Left lung (tissue), 14 donors: ENCODE results near the gene CD302. TPM values are rescaled to one million over a fixed set of nuclear protein-coding genes. Genes with fewer than 3 reads are reported as not detected.

Experiments used
- ATAC-seq: fragments of 200-7000 bp; cut with Tn5 transposase; one replicate; pipeline ENCODE4 v1.9.1; 2020; ENCODE audit warnings: moderate library complexity
- DNase-seq, 4 donors: peaks; one replicate each; pipeline ENCODE4 v3.0.0-alpha.2; 2013 to 2020
- H3K27ac ChIP-seq, 2 donors: fragments of 200-600 bp; sonication (generic) in 1 of 2; one replicate each; pipeline versions ENCODE4 v1.5.0 to v1.8.0; 2020 to 2021
- H3K27me3 ChIP-seq, 2 donors: fragments of 200-600 bp; sonication (generic) in 1 of 2; one replicate each; pipeline versions ENCODE4 v1.5.0 to v1.8.0; 2020 to 2021
- H3K36me3 ChIP-seq, 2 donors: fragments of 200-600 bp; sonication (generic) in 1 of 2; one replicate each; pipeline versions ENCODE4 v1.5.0 to v1.8.0; 2020 to 2021
- H3K4me1 ChIP-seq, 2 donors: fragments of 200-600 bp; one replicate each; pipeline ENCODE4 v1.8.0; 2021
- H3K4me3 ChIP-seq, 2 donors: fragments of 200-600 bp; sonication (generic) in 1 of 2; one replicate each; pipeline versions ENCODE4 v1.5.0 to v1.8.0; 2020 to 2021; ENCODE audit warnings: mild to moderate bottlenecking in 1 of 2
- H3K9me3 ChIP-seq, 2 donors: fragments of 200-600 bp; sonication (generic) in 1 of 2; one replicate each; pipeline versions ENCODE4 v1.5.0 to v1.8.0; 2020 to 2021
- intact Hi-C, 2 donors: fragments of 100-400 bp; cut with DNase I; formaldehyde crosslinking; loops; one replicate each; pipeline versions ENCODE4 v1.11.2 to v1.14.2; 2022
- long read RNA-seq, 12 donors: library from polyadenylated mRNA in 2 of 12; unstranded in 2 of 12; transcript quantifications; one replicate each; pipeline ENCODE4 v2.0.0 and lab custom pipeline, GENCODE V29; 2019 to 2026
- polyA plus RNA-seq, 6 donors: library from polyadenylated mRNA; unstranded; fragments of 120-200 nt; gene quantifications; one replicate each; pipeline ENCODE4 v1.2.1, GENCODE V29; 2013; ENCODE audit not compliant: insufficient read length in 6 of 6
- total RNA-seq, 2 donors: library from RNA; stranded (reverse); fragmentation: NEBNext Ultra II Directional; extraction: Animal tissue kit (Norgen Biotek cat#: 25700); gene quantifications; one replicate each; pipeline ENCODE4 v1.2.1, GENCODE V29; 2021
- TF ChIP-seq, protein P1 (sequence below), 2 donors: fragments of 200-600 bp; sonication (generic) in 1 of 2; IDR thresholded peaks; one replicate each; pipeline versions ENCODE4 v1.5.0 to v1.8.0; 2021; ENCODE audit warnings: antibody characterized with exemption in 2 of 2
- donor health status: DM: no; HTN: yes; CAD: no.
- donor health status: DM: no; HTN: no; CAD: no.

CD302 gene, protein sequence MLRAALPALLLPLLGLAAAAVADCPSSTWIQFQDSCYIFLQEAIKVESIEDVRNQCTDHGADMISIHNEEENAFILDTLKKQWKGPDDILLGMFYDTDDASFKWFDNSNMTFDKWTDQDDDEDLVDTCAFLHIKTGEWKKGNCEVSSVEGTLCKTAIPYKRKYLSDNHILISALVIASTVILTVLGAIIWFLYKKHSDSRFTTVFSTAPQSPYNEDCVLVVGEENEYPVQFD
- total RNA-seq (10 to 100 TPM; 51.5 to 55.8 TPM), polyA plus RNA-seq (10 to 100 TPM; 50.0 to 64.8 (median 55.8) TPM)
- long read RNA-seq, donor 1, transcript CD302-201 (6 exons, 3,741 nt) = major isoform, 41 of 53 reads
- long read RNA-seq, donor 1, partial matches to known transcripts = 0 of 53 reads
- long read RNA-seq, donor 1, other reads (novel, unspliced or antisense) = 9 of 53 reads
- long read RNA-seq, donor 2, transcript CD302-201 (6 exons, 3,741 nt) = major isoform, 19 of 34 reads
- long read RNA-seq, donor 2, partial matches to known transcripts = 11 of 34 reads
- long read RNA-seq, donor 2, other reads (novel, unspliced or antisense) = 0 of 34 reads
- long read RNA-seq, donor 3, transcript CD302-201 (6 exons, 3,741 nt) = major isoform, 5 of 6 reads
- long read RNA-seq, donor 3, partial matches to known transcripts = 0 of 6 reads
- long read RNA-seq, donor 3, other reads (novel, unspliced or antisense) = 0 of 6 reads
- long read RNA-seq, donor 4, partial matches to known transcripts = 12 of 17 reads
- long read RNA-seq, donor 4, other reads (novel, unspliced or antisense) = 0 of 17 reads
- long read RNA-seq, donor 5, transcript CD302-201 (6 exons, 3,741 nt) = major isoform, 26 of 35 reads
- long read RNA-seq, donor 5, partial matches to known transcripts = 5 of 35 reads
- long read RNA-seq, donor 5, other reads (novel, unspliced or antisense) = 0 of 35 reads
- long read RNA-seq, donor 6, transcript CD302-201 (6 exons, 3,741 nt) = major isoform, 19 of 21 reads
- long read RNA-seq, donor 6, partial matches to known transcripts = 0 of 21 reads
- long read RNA-seq, donor 6, other reads (novel, unspliced or antisense) = 0 of 21 reads
- long read RNA-seq, donor 7, transcript CD302-201 (6 exons, 3,741 nt) = major isoform, 8 of 9 reads
- long read RNA-seq, donor 7, partial matches to known transcripts = 0 of 9 reads
- long read RNA-seq, donor 7, other reads (novel, unspliced or antisense) = 0 of 9 reads
- long read RNA-seq, donor 8, transcript CD302-201 (6 exons, 3,741 nt) = major isoform, 17 of 18 reads
- long read RNA-seq, donor 8, partial matches to known transcripts = 0 of 18 reads
- long read RNA-seq, donor 8, other reads (novel, unspliced or antisense) = 0 of 18 reads
- long read RNA-seq, donor 9 = 0 reads
- long read RNA-seq, donor 10, transcript CD302-201 (6 exons, 3,741 nt) = major isoform, 8 of 13 reads
- long read RNA-seq, donor 10, partial matches to known transcripts = 2 of 13 reads
- long read RNA-seq, donor 10, other reads (novel, unspliced or antisense) = 3 of 13 reads
- long read RNA-seq, donor 11, transcript CD302-201 (6 exons, 3,741 nt) = major isoform, 5 of 5 reads
- long read RNA-seq, donor 11, partial matches to known transcripts = 0 of 5 reads
- long read RNA-seq, donor 11, other reads (novel, unspliced or antisense) = 0 of 5 reads
- long read RNA-seq, donor 12, transcript CD302-201 (6 exons, 3,741 nt) = major isoform, 15 of 19 reads
- long read RNA-seq, donor 12, partial matches to known transcripts = 0 of 19 reads
- long read RNA-seq, donor 12, other reads (novel, unspliced or antisense) = 0 of 19 reads

DNA sequence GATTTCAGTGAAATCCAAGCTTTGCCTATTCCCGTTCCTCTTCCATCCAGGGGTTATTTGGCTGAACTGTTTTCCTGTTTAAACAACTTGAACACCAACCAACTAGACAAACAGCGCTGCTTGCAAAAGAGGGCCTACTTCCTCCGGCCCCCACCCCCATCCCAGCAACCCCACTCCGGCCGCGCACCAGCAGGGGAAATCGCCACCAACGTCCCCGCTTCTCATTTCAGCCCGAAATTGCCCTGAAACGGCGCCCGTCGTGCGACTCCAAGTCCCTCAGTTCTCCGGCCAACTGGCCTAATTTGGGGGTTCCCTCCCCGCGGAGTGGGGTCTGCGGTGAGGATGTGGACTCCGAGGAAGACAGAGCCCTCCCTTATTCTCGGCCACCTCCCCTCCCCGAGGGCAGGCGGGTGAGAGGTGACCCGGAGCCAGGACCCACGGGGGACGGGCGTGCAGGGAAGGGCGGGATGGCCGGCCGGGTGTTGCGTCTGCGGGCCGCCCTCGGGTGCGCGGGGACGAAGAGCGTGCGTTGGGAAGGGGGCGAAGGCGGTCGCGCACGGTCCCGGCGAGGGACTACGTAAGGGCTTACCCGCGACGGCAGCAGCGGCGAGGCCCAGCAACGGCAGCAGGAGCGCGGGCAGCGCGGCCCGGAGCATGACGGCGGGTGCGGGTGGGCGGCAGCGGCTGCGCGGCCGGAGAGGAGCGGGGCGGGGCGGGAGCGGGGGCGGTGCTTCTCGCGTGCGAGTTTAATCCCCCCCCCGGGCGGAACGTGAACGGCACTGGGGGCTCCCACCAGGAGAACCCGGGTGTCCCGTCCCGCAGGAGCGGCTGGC, at the start of gene CD302:
Gene CD302, minus strand, starts transcription at position 666 of the 833 bp plus-strand sequence. Its CDS starts 10 bp downstream, at position 656.
- Histone ChIP-seq H3K27ac (peak within 1 kb of the TSS; percentile 94 to 98), H3K36me3 (no peaks in the 10 kb centered on the region), H3K27me3 (no peaks in the 10 kb centered on the region), H3K9me3 (no peaks in the 10 kb centered on the region), H3K4me3 (peak within 1 kb of the TSS; percentile 77 to 86), H3K4me1 (peaks cover 16 to 62% of the 10 kb centered on the region in 2 donors)
- ATAC-seq (peak; percentile 88), DNase-seq (peak; percentile 69 to 94 (median 82))
- TF ChIP-seq, protein P1, sequence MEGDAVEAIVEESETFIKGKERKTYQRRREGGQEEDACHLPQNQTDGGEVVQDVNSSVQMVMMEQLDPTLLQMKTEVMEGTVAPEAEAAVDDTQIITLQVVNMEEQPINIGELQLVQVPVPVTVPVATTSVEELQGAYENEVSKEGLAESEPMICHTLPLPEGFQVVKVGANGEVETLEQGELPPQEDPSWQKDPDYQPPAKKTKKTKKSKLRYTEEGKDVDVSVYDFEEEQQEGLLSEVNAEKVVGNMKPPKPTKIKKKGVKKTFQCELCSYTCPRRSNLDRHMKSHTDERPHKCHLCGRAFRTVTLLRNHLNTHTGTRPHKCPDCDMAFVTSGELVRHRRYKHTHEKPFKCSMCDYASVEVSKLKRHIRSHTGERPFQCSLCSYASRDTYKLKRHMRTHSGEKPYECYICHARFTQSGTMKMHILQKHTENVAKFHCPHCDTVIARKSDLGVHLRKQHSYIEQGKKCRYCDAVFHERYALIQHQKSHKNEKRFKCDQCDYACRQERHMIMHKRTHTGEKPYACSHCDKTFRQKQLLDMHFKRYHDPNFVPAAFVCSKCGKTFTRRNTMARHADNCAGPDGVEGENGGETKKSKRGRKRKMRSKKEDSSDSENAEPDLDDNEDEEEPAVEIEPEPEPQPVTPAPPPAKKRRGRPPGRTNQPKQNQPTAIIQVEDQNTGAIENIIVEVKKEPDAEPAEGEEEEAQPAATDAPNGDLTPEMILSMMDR (IDR thresholded peaks at IDR 0.05) = no peak
- intact Hi-C loops = no loop called here

DNA sequence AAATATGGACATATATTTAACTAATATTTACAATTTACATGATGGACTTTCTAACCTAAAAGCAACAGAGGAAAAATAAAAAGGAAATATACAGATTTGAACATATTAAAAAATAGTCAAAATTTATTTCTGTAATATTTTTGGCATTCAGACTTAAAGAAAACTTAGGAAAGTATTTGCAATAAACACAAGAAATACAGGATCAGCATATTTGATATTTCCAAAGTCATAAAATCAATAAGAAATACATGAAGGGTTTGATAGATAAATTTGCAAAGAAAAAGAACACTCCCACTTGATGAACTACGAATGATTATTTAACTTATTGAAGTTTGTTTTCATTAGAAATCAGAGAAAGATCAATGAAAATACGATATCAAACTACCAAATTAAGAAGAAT, 48.6 kb upstream of the CD302 start:
- intact Hi-C loops = no loop called here
- Histone ChIP-seq H3K4me1 (no peaks in the 10 kb centered on the region), H3K36me3 (no peaks in the 10 kb centered on the region), H3K27me3 (no peaks in the 10 kb centered on the region), H3K4me3 (no peak overlapping the region), H3K9me3 (no peaks in the 10 kb centered on the region), H3K27ac (no peak overlapping the region)
- ATAC-seq (no peak), DNase-seq (no peak)
- TF ChIP-seq, protein P1 (IDR thresholded peaks at IDR 0.05) = no peak

DNA sequence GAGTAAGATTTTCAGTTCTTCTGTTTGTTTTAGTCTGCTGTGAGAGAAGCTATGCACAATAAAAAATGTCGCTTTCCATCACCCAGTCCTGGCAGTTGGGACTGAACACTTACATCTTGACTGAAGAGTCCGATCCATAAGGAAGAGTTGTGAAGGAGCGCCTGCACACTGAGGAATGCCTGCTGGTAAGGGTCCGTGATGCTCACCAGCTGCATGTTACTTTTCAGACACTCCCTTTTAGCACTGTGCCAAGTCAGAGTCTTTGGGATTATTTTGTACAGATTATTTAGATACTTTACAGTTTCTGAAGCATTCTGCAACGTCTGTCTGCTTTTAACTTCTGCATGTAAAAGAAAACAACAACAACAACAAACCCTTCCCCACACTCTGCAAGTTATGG, 42.6 kb upstream of the CD302 start:
- TF ChIP-seq, protein P1 (IDR thresholded peaks at IDR 0.05) = no peak
- ATAC-seq = no peak
- intact Hi-C loops = no loop called here

DNA sequence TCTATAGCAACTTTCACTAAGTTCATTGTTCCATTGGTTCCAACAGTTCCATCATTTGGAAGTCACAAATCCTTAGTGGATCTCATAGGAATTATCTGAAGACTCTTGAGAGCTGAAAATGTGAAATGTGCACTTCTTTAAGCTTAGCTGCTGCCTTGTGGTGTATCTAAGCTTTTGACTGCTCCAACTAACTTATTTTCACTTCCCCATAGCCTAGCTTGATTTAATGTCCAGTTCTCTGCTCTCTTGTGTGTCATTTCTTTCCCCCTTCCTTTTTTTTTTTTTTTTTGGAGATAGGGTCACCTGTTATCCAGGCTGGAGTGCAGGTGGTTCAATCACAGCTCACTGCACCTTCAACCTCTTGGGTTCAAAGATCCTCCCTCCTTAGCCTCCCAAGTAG, 34.9 kb upstream of the CD302 start:
- intact Hi-C loops = no loop called here
- Histone ChIP-seq H3K4me3 (no peak overlapping the region), H3K27me3 (no peaks in the 10 kb centered on the region), H3K9me3 (no peaks in the 10 kb centered on the region), H3K4me1 (no peaks in the 10 kb centered on the region), H3K36me3 (peaks cover 0 to 7% of the 10 kb centered on the region in 2 donors), H3K27ac (no peak overlapping the region)
- DNase-seq (no peak), ATAC-seq (no peak)
- TF ChIP-seq, protein P1 (IDR thresholded peaks at IDR 0.05) = no peak

More for the DNA sequence above, 42.6 kb upstream of the CD302 start:
- no peaks in the 10 kb centered on the region for H3K27me3 ChIP-seq
- no peak overlapping the region for H3K27ac ChIP-seq
- DNase-seq = no peak
- H3K4me3 ChIP-seq = no peak overlapping the region
- no peaks in the 10 kb centered on the region for H3K9me3 ChIP-seq
- no peaks in the 10 kb centered on the region for H3K4me1 ChIP-seq
- H3K36me3 ChIP-seq = peaks cover 0 to 13% of the 10 kb centered on the region in 2 donors
